Heart right ventricle (tissue), 16 donors: ENCODE measurements around the gene MMP12. TPM values are rescaled to one million over a fixed set of nuclear protein-coding genes. Genes with fewer than 3 reads are reported as not detected.
"Not testable (repeated sequence)": the region's sequence is repeated elsewhere in the genome, so short reads cannot be mapped to it uniquely, and the experiment has no call there.

Source experiments
- ATAC-seq, 8 donors: fragments of 200-7000 bp; cut with Tn5 transposase; one replicate each; pipeline ENCODE4 v1.9.1; 2020; ENCODE audit warnings: mild to moderate bottlenecking in 8 of 8, moderate library complexity in 8 of 8, moderate number of reproducible peaks in 1 of 8
- DNase-seq, 2 donors: peaks; one replicate each; pipeline ENCODE4 v3.0.0-alpha.2; 2020
- H3K27ac ChIP-seq, 10 donors: fragments of 200-600 bp; sonication (generic) in 2 of 10; one replicate each; pipeline versions ENCODE4 v1.5.0 to v1.8.0; 2020 to 2022; ENCODE audit warnings: mild to moderate bottlenecking in 3 of 10
- H3K27me3 ChIP-seq, 7 donors: fragments of 200-600 bp; one replicate each; pipeline ENCODE4 v1.8.0; 2021 to 2022; ENCODE audit warnings: mild to moderate bottlenecking in 2 of 7
- H3K36me3 ChIP-seq, 9 donors: fragments of 200-600 bp; sonication (generic) in 1 of 9; one replicate each; pipeline versions ENCODE4 v1.5.0 to v1.8.0; 2020 to 2022; ENCODE audit warnings: mild to moderate bottlenecking in 2 of 9
- H3K4me1 ChIP-seq, 9 donors: fragments of 200-600 bp; sonication (generic) in 1 of 9; one replicate each; pipeline versions ENCODE4 v1.5.0 to v1.8.0; 2020 to 2022; ENCODE audit warnings: mild to moderate bottlenecking in 4 of 9
- H3K4me3 ChIP-seq, 10 donors: fragments of 200-600 bp; sonication (generic) in 2 of 10; one replicate each; pipeline versions ENCODE4 v1.5.0 to v1.8.0; 2020 to 2022; ENCODE audit warnings: mild to moderate bottlenecking in 7 of 10, moderate library complexity in 2 of 10
- H3K9me3 ChIP-seq, 11 donors: fragments of 200-600 bp in 10 of 11; sonication (generic) in 2 of 11; one replicate each; pipeline versions ENCODE4 v1.5.0 to v1.8.0; 2013 to 2022; ENCODE audit warnings: mild to moderate bottlenecking in 2 of 11, control low read depth in 1 of 11, moderate library complexity in 1 of 11
- WGBS, 2 donors: extraction: QIAGEN DNeasy Blood & Tissue Kit; methylation state at CpG; one replicate each; pipeline ENCODE4 v1.1.7; 2013; ENCODE audit warnings: inconsistent platforms in 1 of 2; 5-methylcytosine and 5-hydroxymethylcytosine counted together
- intact Hi-C, 10 donors: fragments of 100-400 bp; cut with DNase I; formaldehyde crosslinking; loops; one replicate each; pipeline versions ENCODE4 v1.11.1 to v1.14.2; 2022
- polyA plus RNA-seq, 2 donors: library from polyadenylated mRNA; stranded (reverse); fragments of 200-250 nt; gene quantifications; one replicate each; pipeline ENCODE4 v1.2.3, GENCODE V29; 2013
- total RNA-seq, 10 donors: library from RNA; stranded (reverse); fragmentation: NEBNext Ultra II Directional in 3 of 10; extraction: Animal tissue kit (Norgen Biotek cat#: 25700) in 3 of 10; gene quantifications; one replicate each; pipeline versions ENCODE4 v1.2.1 to v1.2.4, GENCODE V29; 2021 to 2023
- TF ChIP-seq, protein P1 (sequence below), 9 donors: fragments of 200-600 bp; sonication (generic) in 2 of 9; IDR thresholded peaks; one replicate each; pipeline versions ENCODE4 v1.5.0 to v1.8.0; 2021 to 2022; ENCODE audit warnings: antibody characterized with exemption in 9 of 9, mild to moderate bottlenecking in 5 of 9, moderate library complexity in 1 of 9
- donor health status: Arrhythmogenic right ventricular cardiomyopathy.
- donor health status: ischemic (EF 13 %, LVEDD 7.1; RV severe dilation, severe dysfunction).
- donor health status: healthy with polysubstance abuse.
- donor health status: DM: no; HTN: yes; CAD: no.
- donor health status: DM: no; HTN: no; CAD: no.
- donor health status: ischemic (EF 25% LVEDD 6.9; RV normal size, moderate dysfunction).
- donor health status: ischemic (EF 25% LVEDD 5.7; RV mildly dilated, moderate dysfunction).
- donor health status: healthy.
- donor health status: DM: yes; HTN: yes; CAD: no.
- donor health status: Ischemic cardiomyopathy.
- donor health status: ischemic (EF 35%, LVEDD 5.7; RV mildly dilated, moderate dysfunction).
- donor health status: nonischemic (EF 11% LVEDD 7.7; RV severe dilation, severe dysfunction).
- donor health status: DM: yes; HTN: yes; CAD: no.
- donor health status: PGD.
- donor health status: ischemic (EF 29% LVEDD 5.4; RV normal size, mild dysfunction).
- donor health status: nonischemic (EF 23%, LVEDD 6.1; RV moderate dilation, normal function).

MMP12 gene
- total and polyA plus RNA-seq, 12 donors, result 0.30 TPM; not detected in 11

DNA sequence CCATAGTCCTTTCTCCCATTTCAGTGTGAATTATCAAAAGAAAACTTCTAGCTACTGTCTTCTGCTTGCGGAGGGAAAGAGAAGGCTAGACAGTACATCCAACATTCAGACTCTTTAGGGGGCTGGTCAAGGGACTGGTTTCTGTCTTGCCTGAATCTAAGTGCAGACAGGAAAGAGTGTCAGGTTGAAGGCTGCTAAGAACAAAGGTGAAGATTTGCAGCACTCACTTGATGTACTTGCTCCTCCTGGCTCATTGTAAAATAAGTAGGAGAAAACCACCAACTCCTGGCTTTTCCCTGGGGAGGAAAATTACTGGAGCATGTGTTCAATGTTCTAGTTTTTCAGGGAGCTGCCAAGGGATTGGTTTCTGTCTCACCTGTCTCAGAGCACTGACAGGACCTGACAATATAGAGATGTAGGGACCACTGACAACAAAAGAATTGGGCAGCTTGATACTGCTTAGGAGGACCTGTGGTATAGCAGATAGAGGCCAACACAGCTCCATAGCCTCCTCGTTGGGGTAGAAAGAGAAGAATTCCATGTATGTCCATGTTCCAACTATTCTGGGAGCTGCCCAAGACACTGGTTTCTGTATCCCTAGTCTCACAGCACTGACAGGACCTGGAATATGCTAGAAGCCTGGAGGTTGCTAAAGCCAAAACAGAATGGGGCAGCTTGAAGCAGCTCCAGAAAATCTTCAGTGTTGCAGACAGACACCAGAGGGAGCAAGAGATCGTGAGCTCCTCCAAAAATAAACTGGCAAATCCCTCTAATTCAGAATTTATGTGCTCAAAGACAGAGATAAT lies 39.7 kb upstream of the MMP12 start:
- peaks cover 0 to under 1% (median 0%) of the 10 kb centered on the region in 9 donors for H3K4me1 ChIP-seq
- ATAC-seq (peak in 2 of 8 donors; percentile 38 to 52), DNase-seq (no peak)
- H3K9me3 ChIP-seq, result no peaks in the 10 kb centered on the region
- no peak overlapping the region for H3K27ac ChIP-seq
- peaks cover 0 to 4% (median 0%) of the 10 kb centered on the region in 7 donors for H3K27me3 ChIP-seq
- intact Hi-C loops, result no loop called here
- H3K36me3 ChIP-seq, result no peaks in the 10 kb centered on the region
- 31 to 34% methylated on average over 3 of the region's 3 CpGs for WGBS, 2 donors
- no peak overlapping the region for H3K4me3 ChIP-seq
- TF ChIP-seq, protein P1, sequence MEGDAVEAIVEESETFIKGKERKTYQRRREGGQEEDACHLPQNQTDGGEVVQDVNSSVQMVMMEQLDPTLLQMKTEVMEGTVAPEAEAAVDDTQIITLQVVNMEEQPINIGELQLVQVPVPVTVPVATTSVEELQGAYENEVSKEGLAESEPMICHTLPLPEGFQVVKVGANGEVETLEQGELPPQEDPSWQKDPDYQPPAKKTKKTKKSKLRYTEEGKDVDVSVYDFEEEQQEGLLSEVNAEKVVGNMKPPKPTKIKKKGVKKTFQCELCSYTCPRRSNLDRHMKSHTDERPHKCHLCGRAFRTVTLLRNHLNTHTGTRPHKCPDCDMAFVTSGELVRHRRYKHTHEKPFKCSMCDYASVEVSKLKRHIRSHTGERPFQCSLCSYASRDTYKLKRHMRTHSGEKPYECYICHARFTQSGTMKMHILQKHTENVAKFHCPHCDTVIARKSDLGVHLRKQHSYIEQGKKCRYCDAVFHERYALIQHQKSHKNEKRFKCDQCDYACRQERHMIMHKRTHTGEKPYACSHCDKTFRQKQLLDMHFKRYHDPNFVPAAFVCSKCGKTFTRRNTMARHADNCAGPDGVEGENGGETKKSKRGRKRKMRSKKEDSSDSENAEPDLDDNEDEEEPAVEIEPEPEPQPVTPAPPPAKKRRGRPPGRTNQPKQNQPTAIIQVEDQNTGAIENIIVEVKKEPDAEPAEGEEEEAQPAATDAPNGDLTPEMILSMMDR (IDR thresholded peaks at IDR 0.05), result peak in 8 of 9 donors; percentile 15 to 59 (median 51)

GRCh38 chr11:102912482-102912830 lies 37.7 kb upstream of the MMP12 start:
- ATAC-seq (no peak), DNase-seq (no peak)
- H3K9me3 ChIP-seq, result no peaks in the 10 kb centered on the region
- intact Hi-C loops, result no loop called here
- no peaks in the 10 kb centered on the region for H3K4me1 ChIP-seq
- TF ChIP-seq, protein P1 (IDR thresholded peaks at IDR 0.05), result no peak
- no peaks in the 10 kb centered on the region for H3K36me3 ChIP-seq
- 71 to 75% methylated on average over 2 of the region's 2 CpGs for WGBS, 2 donors
- H3K27me3 ChIP-seq, result peaks cover 0 to 4% (median 0%) of the 10 kb centered on the region in 7 donors
- no peak overlapping the region for H3K4me3 ChIP-seq
- H3K27ac ChIP-seq, result no peak overlapping the region

- Histone ChIP-seq H3K36me3 (no peaks in the 10 kb centered on the region), H3K4me3 (no peak overlapping the region), H3K9me3 (no peaks in the 10 kb centered on the region), H3K27me3 (peaks cover 0 to 2% (median 0%) of the 10 kb centered on the region in 7 donors), H3K27ac (no peak overlapping the region), H3K4me1 (no peaks in the 10 kb centered on the region)
- 90 to 91% methylated on average over 13 of the region's 13 CpGs for WGBS, 2 donors
- DNase-seq (no peak), ATAC-seq (no peak)
- intact Hi-C loops, result no loop called here
- TF ChIP-seq, protein P1 (IDR thresholded peaks at IDR 0.05), result no peak
These were observed 37.1 kb upstream of the MMP12 start for GRCh38 chr11:102911758-102912481.

DNA sequence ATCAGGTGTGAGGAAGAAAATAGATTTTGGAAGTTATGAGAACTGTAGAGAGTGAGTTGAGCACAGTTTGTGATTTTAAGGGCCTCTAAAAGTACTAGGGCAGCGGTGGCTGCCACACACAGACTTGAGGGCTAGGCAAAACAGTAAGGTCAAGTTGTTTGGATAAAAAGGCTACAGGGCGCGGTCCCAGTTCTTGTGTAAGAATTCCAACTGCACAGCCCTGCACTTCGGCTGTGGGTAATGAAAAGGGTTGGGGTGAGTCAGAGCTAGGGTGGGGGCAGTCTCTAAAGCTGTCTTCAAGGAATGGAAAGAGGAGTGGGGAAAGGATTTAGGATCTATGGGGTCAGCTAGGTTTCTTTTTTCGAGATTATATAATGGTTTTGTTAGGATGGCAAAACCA lies 31.1 kb upstream of the MMP12 start:
- intact Hi-C loops, H3K27me3 ChIP-seq, ATAC-seq, H3K27ac ChIP-seq, H3K4me3 ChIP-seq, DNase-seq, H3K36me3 ChIP-seq, H3K4me1 ChIP-seq, H3K9me3 ChIP-seq: not testable (repeated sequence)
- 83 to 91% methylated on average over 5 of the region's 5 CpGs for WGBS, 2 donors

- ATAC-seq, intact Hi-C loops, H3K27ac ChIP-seq, H3K4me3 ChIP-seq, H3K36me3 ChIP-seq, DNase-seq, H3K27me3 ChIP-seq, H3K4me1 ChIP-seq, H3K9me3 ChIP-seq: not testable (repeated sequence)
- WGBS, 2 donors, result 69 to 75% methylated on average over 5 of the region's 5 CpGs
These were observed 29.1 kb upstream of the MMP12 start for GRCh38 chr11:102903895-102904294.
